Gastroesophageal sphincter (tissue), 3 donors: ENCODE measurements around the gene DYRK1A.

Experiments used
- CTCF ChIP-seq, 4 experiments: fragments of 200-600 bp in 2 of 4; fragments of 450-650 bp in 2 of 4; sonication (generic) in 1 of 4; IDR thresholded peaks; one replicate each; pipeline ENCODE4 v1.5.1; 2017 to 2019; ENCODE audit warnings: antibody characterized with exemption in 4 of 4, mild to moderate bottlenecking in 2 of 4, moderate library complexity in 2 of 4
- POLR2A ChIP-seq, 2 donors: fragments of 450-650 bp; IDR thresholded peaks; one replicate each; pipeline ENCODE4 v1.6.1; 2017; ENCODE audit warnings: antibody characterized with exemption in 2 of 2, mild to moderate bottlenecking in 2 of 2, moderate library complexity in 1 of 2
- POLR2AphosphoS5 ChIP-seq: sonication (generic); formaldehyde crosslinking; IDR thresholded peaks from one replicate; pipeline ENCODE4 v1.6.1; 2017; ENCODE audit warnings: antibody characterized with exemption

GRCh38 chr21:37395961-37396360 lies 29.4 kb downstream of the DYRK1A start:
- TF ChIP-seq POLR2A (IDR thresholded peaks at IDR 0.05) (no peak), CTCF (IDR thresholded peaks at IDR 0.05) (no peak), POLR2AphosphoS5 (no peak)
